IMR-90 (cell line): Measurements from ENCODE around the gene SYNPO2. TPM values are rescaled to one million over a fixed set of nuclear protein-coding genes. Genes with fewer than 3 reads are reported as not detected.

Source experiments
- ATAC-seq: fragments of 200-7000 bp; cut with Tn5 transposase; 2 replicates; pipeline ENCODE4 v1.9.1; 2020; ENCODE audit warnings: low read depth, mild to moderate bottlenecking, moderate library complexity
- BruUV-seq: library from RNA; stranded (reverse); fragments of 400-500 nt; replicated peaks from 2 replicates; lab custom pipeline; 2021; lab: Mats Ljungman, UMichigan
- CTCF ChIA-PET: fragments of 300-600 bp; formaldehyde crosslinking; extraction: SDS; loops from one replicate; lab custom pipeline; 2021; ENCODE audit warnings: antibody characterized with exemption; lab: Yijun Ruan, JAX
- POLR2A ChIA-PET: fragments of 300-600 bp; sonication (Branson Sonifier 250); formaldehyde crosslinking; loops from one replicate; lab custom pipeline; 2022; ENCODE audit warnings: antibody characterized with exemption; ENCODE audit not compliant: unreplicated experiment; lab: Charles Lee
- DNase-seq: peaks from one replicate; pipeline ENCODE4 v3.0.0; 2013
- H2AFZ ChIP-seq: replicated peaks from 2 replicates; pipeline ENCODE3; 2013; ENCODE audit warnings: low read length, mild to moderate bottlenecking; ENCODE audit not compliant: poor library complexity
- H2AK5ac ChIP-seq: 2 replicates; pipeline ENCODE4 v1.6.1; 2013; ENCODE audit warnings: low read depth, low read length, inconsistent platforms
- H2AK9ac ChIP-seq: replicated peaks from 2 replicates; pipeline ENCODE3; 2013; ENCODE audit warnings: mild to moderate bottlenecking, low read depth, low read length, moderate library complexity; ENCODE audit not compliant: poor library complexity
- H2BK120ac ChIP-seq: 2 replicates; pipeline ENCODE4 v1.6.1; 2013; ENCODE audit warnings: low read depth, low read length, inconsistent platforms
- H2BK15ac ChIP-seq: 3 replicates; pipeline ENCODE4 v1.6.1; 2013; ENCODE audit warnings: low read depth, low read length, inconsistent platforms
- H2BK20ac ChIP-seq: 2 replicates; pipeline ENCODE4 v1.6.1; 2013; ENCODE audit warnings: low read depth, mild to moderate bottlenecking, inconsistent platforms, low read length, moderate library complexity
- H2BK5ac ChIP-seq: 2 replicates; pipeline ENCODE4 v1.6.1; 2013; ENCODE audit warnings: mild to moderate bottlenecking, low read depth, low read length, inconsistent platforms; ENCODE audit not compliant: poor library complexity, severe bottlenecking
- H3K14ac ChIP-seq: replicated peaks from 2 replicates; pipeline ENCODE4 v1.6.1; 2013; ENCODE audit warnings: low read depth, low read length, inconsistent platforms
- H3K18ac ChIP-seq: 2 replicates; pipeline ENCODE4 v1.6.1; 2013; ENCODE audit warnings: low read depth, low read length, control low read depth
- H3K23ac ChIP-seq: 2 replicates; pipeline ENCODE4 v1.6.1; 2013; ENCODE audit warnings: low read depth, low read length, inconsistent platforms
- H3K27ac ChIP-seq: 2 replicates; pipeline ENCODE4 v1.5.1; 2013; ENCODE audit warnings: mild to moderate bottlenecking, control low read depth, low read length; ENCODE audit not compliant: insufficient read depth
- H3K27me3 ChIP-seq: 2 replicates; pipeline ENCODE4 v1.6.1; 2013; ENCODE audit warnings: low read length; ENCODE audit not compliant: control insufficient read depth, insufficient read depth
- H3K36me3 ChIP-seq: 2 replicates; pipeline ENCODE4 v1.6.1; 2013; ENCODE audit warnings: low read length, mixed read lengths; ENCODE audit not compliant: control insufficient read depth, insufficient read depth
- H3K4ac ChIP-seq: 2 replicates; pipeline ENCODE4 v1.6.1; 2013; ENCODE audit warnings: low read depth, low read length, inconsistent platforms
- H3K4me1 ChIP-seq: 2 replicates; pipeline ENCODE4 v1.6.1; 2013; ENCODE audit warnings: low read length, mixed read lengths; ENCODE audit not compliant: control insufficient read depth, insufficient read depth
- H3K4me2 ChIP-seq: 2 replicates; pipeline ENCODE4 v1.6.1; 2013; ENCODE audit warnings: low read depth, mild to moderate bottlenecking, control low read depth, low read length, moderate library complexity
- H3K4me3 ChIP-seq: 2 replicates; pipeline ENCODE4 v1.5.1; 2013; ENCODE audit warnings: low read depth, mild to moderate bottlenecking, control low read depth, low read length, moderate library complexity; ENCODE audit not compliant: insufficient read depth
- H3K56ac ChIP-seq: 2 replicates; pipeline ENCODE4 v1.6.1; 2013; ENCODE audit warnings: low read length, inconsistent platforms; ENCODE audit not compliant: insufficient read depth; ENCODE audit errors: extremely low read depth
- H3K79me1 ChIP-seq, 2 experiments: 2 replicates each; pipeline ENCODE4 v1.6.1; 2013; ENCODE audit warnings: low read length in 2 of 2, inconsistent platforms in 1 of 2, low read depth in 1 of 2
- H3K9ac ChIP-seq: 2 replicates; pipeline ENCODE4 v1.6.1; 2013; ENCODE audit warnings: low read depth, low read length, control low read depth
- H3K9me1 ChIP-seq: 2 replicates; pipeline ENCODE4 v1.6.1; 2013; ENCODE audit warnings: low read length, inconsistent platforms; ENCODE audit not compliant: insufficient read depth
- H3K9me3 ChIP-seq: 2 replicates; pipeline ENCODE4 v1.6.1; 2013; ENCODE audit warnings: low read length; ENCODE audit not compliant: control insufficient read depth, insufficient read depth
- H4K20me1 ChIP-seq: 2 replicates; pipeline ENCODE4 v1.6.1; 2013; ENCODE audit warnings: low read length, inconsistent platforms; ENCODE audit not compliant: insufficient read depth
- H4K5ac ChIP-seq: 2 replicates; pipeline ENCODE4 v1.6.1; 2013; ENCODE audit warnings: mild to moderate bottlenecking, low read depth, low read length, control low read depth
- H4K8ac ChIP-seq, 2 experiments: 2 replicates each; pipeline ENCODE4 v1.6.1; 2013; ENCODE audit warnings: low read depth in 2 of 2, low read length in 2 of 2, control low read depth in 1 of 2, inconsistent platforms in 1 of 2
- H4K91ac ChIP-seq: 2 replicates; pipeline ENCODE4 v1.6.1; 2013; ENCODE audit warnings: low read depth, low read length, inconsistent platforms; ENCODE audit not compliant: insufficient read depth
- BHLHE40 ChIP-seq: fragments of 150-350 bp; IDR thresholded peaks from 2 replicates; pipeline ENCODE4 v1.6.1; 2016; ENCODE audit warnings: mild to moderate bottlenecking, low read depth, low read length
- CEBPB ChIP-seq: IDR thresholded peaks from 2 replicates; pipeline ENCODE4 v1.6.1; 2012; ENCODE audit warnings: low read depth, low read length, improper control_type of control experiment
- CHD1 ChIP-seq: IDR thresholded peaks from 2 replicates; pipeline ENCODE4 v1.6.1; 2012; ENCODE audit warnings: low read depth, low read length, improper control_type of control experiment
- FOS ChIP-seq: fragments of 150-350 bp; IDR thresholded peaks from 2 replicates; pipeline ENCODE4 v1.6.1; 2016; ENCODE audit warnings: low read depth, low read length
- MAFK ChIP-seq: IDR thresholded peaks from 2 replicates; pipeline ENCODE4 v1.6.1; 2012; ENCODE audit warnings: low read depth, low read length, improper control_type of control experiment
- MAZ ChIP-seq: IDR thresholded peaks from 2 replicates; pipeline ENCODE4 v1.6.1; 2012; ENCODE audit warnings: low read depth, mild to moderate bottlenecking, low read length, improper control_type of control experiment, moderate library complexity, borderline replicate concordance
- MXI1 ChIP-seq: IDR thresholded peaks from 2 replicates; pipeline ENCODE4 v1.6.1; 2012; ENCODE audit warnings: low read depth, mild to moderate bottlenecking, low read length, moderate library complexity, borderline replicate concordance
- NFE2L2 ChIP-seq: fragments of 150-350 bp; IDR thresholded peaks from 2 replicates; pipeline ENCODE4 v1.6.1; 2016; ENCODE audit warnings: low read depth, mild to moderate bottlenecking, low read length
- POLR2A ChIP-seq: IDR thresholded peaks from 2 replicates; pipeline ENCODE4 v1.6.1; 2012; ENCODE audit warnings: mild to moderate bottlenecking, low read depth, low read length
- RAD21 ChIP-seq: IDR thresholded peaks from 2 replicates; pipeline ENCODE4 v1.6.1; 2012; ENCODE audit warnings: low read length, improper control_type of control experiment
- RCOR1 ChIP-seq: IDR thresholded peaks from 2 replicates; pipeline ENCODE4 v1.6.1; 2012; ENCODE audit warnings: mild to moderate bottlenecking, low read length, improper control_type of control experiment; ENCODE audit not compliant: insufficient replicate concordance
- RFX5 ChIP-seq: IDR thresholded peaks from 2 replicates; pipeline ENCODE4 v1.8.0; 2012; ENCODE audit warnings: low read depth, mild to moderate bottlenecking, low read length, moderate library complexity
- SMC3 ChIP-seq: fragments of 150-350 bp; IDR thresholded peaks from 2 replicates; pipeline ENCODE4 v1.6.1; 2016; ENCODE audit warnings: low read depth, mild to moderate bottlenecking, antibody characterized with exemption, low read length, moderate library complexity
- WGBS, 2 experiments: methylation state at CpG; one replicate each; pipeline versions ENCODE4 v1.1.5 to v1.1.7; 2013; ENCODE audit warnings: missing lambda C conversion rate in 2 of 2; ENCODE audit not compliant: insufficient read length in 1 of 2; ENCODE audit errors: extremely low coverage in 2 of 2; 5-methylcytosine and 5-hydroxymethylcytosine counted together
- dilution Hi-C: fragments of 300-500 bp; cut with HindIII; formaldehyde crosslinking; loops from one replicate; pipeline ENCODE4 v1.14.3; 2018; ENCODE audit warnings: low sequenced_read_pairs; ENCODE audit not compliant: unreplicated experiment
- in situ Hi-C: fragments of 300-500 bp; cut with MboI; formaldehyde crosslinking; loops from 3 replicates; pipeline ENCODE4 v1.14.3; 2019; ENCODE audit warnings: low sequenced_read_pairs, inconsistent platforms, mixed read lengths
- intact Hi-C: fragments of 100-400 bp; cut with micrococcal nuclease; formaldehyde crosslinking; loops from 2 replicates; pipeline ENCODE4 v1.10.0; 2022
- polyA plus RNA-seq, 3 experiments: library from polyadenylated mRNA; depleted of rRNA; stranded (reverse); fragments of >200 nt; gene quantifications; 2 replicates each; pipeline ENCODE4 v1.2.3, GENCODE V29; 2012; ENCODE audit warnings: low replicate concordance in 1 of 3
- total RNA-seq: library from RNA; depleted of rRNA; stranded (reverse); fragments of >200 nt; gene quantifications from 2 replicates; pipeline ENCODE4 v1.2.3, GENCODE V29; 2012
- TF ChIP-seq, protein P1 (sequence below): fragments of 150-350 bp; IDR thresholded peaks from 2 replicates; pipeline ENCODE4 v1.6.1; 2016; ENCODE audit warnings: low read depth, mild to moderate bottlenecking, low read length, moderate library complexity, borderline replicate concordance
- TF ChIP-seq, protein P2 (sequence below): fragments of 150-350 bp; IDR thresholded peaks from 2 replicates; pipeline ENCODE4 v1.6.1; 2017; ENCODE audit warnings: mild to moderate bottlenecking, antibody characterized with exemption, low read length, low read depth
- TF ChIP-seq, protein P3 (sequence below): conservative IDR thresholded peaks from 2 replicates; pipeline ENCODE4 v1.5.1; 2012; ENCODE audit warnings: mild to moderate bottlenecking, low read depth, low read length, improper control_type of control experiment

Gene SYNPO2
- total and polyA plus RNA-seq, 2 of the 4 experiments (the other 2 are of a cell fraction) = 0.99 to 1.8 TPM

DNA sequence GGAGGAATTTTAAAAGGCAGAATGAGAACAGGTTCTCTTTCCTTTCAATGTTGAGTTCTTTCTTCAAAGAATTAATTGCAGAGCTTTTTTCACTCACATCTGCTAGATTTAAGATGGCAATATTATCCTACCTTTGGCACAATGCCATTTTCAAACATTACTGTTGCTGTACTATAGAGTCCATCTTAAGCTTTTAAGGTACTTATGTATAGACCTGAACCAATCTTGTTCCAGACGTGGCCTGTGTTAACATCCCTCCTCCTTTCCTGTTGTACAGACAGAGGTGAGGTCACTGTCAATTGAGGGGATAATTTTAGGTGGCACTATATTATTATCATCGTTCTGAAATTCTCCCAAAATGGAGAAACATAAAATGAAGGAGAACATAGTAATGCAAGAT is 194.0 kb downstream of the SYNPO2 start:
- no peaks in the 10 kb centered on the region for H4K20me1 ChIP-seq
- no peak overlapping the region for H4K91ac ChIP-seq
- H3K18ac ChIP-seq = no peak overlapping the region
- H3K14ac ChIP-seq = no peak overlapping the region
- intact Hi-C loops (no loop called here), in situ Hi-C loops (no loop called here), dilution Hi-C loops (no loop called here)
- no CpG with 5 or more reads among the region's 2 CpGs for whole genome bisulfite sequencing, 2 experiments
- H3K4me1 ChIP-seq = no peaks in the 10 kb centered on the region; the same call in 1 of the 2 replicates
- H2BK120ac ChIP-seq = no peak overlapping the region
- H3K4me3 ChIP-seq = no peak overlapping the region
- H2BK15ac ChIP-seq = no peak overlapping the region
- H3K56ac ChIP-seq = no peak overlapping the region
- no peak for ATAC-seq
- no peak overlapping the region for H2AK9ac ChIP-seq
- no peak overlapping the region for H3K23ac ChIP-seq
- no peaks in the 10 kb centered on the region for H3K9me1 ChIP-seq
- no TSS peak for BruUV-seq
- no peak overlapping the region for H3K9ac ChIP-seq
- CTCF ChIA-PET = no interaction called here
- H2BK5ac ChIP-seq = no peak overlapping the region
- H3K27me3 ChIP-seq = no peaks in the 10 kb centered on the region
- TF ChIP-seq MXI1 (no peak), RFX5 (no peak), POLR2A (no peak), RCOR1 (no peak), CHD1 (no peak), NFE2L2 (no peak), SMC3 (no peak), MAFK (no peak), MAZ (no peak), CEBPB (no peak), RAD21 (no peak), BHLHE40 (no peak), FOS (no peak)
- TF ChIP-seq, protein P1, sequence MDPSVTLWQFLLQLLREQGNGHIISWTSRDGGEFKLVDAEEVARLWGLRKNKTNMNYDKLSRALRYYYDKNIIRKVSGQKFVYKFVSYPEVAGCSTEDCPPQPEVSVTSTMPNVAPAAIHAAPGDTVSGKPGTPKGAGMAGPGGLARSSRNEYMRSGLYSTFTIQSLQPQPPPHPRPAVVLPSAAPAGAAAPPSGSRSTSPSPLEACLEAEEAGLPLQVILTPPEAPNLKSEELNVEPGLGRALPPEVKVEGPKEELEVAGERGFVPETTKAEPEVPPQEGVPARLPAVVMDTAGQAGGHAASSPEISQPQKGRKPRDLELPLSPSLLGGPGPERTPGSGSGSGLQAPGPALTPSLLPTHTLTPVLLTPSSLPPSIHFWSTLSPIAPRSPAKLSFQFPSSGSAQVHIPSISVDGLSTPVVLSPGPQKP = no peak
- TF ChIP-seq, protein P2, sequence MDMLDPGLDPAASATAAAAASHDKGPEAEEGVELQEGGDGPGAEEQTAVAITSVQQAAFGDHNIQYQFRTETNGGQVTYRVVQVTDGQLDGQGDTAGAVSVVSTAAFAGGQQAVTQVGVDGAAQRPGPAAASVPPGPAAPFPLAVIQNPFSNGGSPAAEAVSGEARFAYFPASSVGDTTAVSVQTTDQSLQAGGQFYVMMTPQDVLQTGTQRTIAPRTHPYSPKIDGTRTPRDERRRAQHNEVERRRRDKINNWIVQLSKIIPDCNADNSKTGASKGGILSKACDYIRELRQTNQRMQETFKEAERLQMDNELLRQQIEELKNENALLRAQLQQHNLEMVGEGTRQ = no peak
- TF ChIP-seq, protein P3, sequence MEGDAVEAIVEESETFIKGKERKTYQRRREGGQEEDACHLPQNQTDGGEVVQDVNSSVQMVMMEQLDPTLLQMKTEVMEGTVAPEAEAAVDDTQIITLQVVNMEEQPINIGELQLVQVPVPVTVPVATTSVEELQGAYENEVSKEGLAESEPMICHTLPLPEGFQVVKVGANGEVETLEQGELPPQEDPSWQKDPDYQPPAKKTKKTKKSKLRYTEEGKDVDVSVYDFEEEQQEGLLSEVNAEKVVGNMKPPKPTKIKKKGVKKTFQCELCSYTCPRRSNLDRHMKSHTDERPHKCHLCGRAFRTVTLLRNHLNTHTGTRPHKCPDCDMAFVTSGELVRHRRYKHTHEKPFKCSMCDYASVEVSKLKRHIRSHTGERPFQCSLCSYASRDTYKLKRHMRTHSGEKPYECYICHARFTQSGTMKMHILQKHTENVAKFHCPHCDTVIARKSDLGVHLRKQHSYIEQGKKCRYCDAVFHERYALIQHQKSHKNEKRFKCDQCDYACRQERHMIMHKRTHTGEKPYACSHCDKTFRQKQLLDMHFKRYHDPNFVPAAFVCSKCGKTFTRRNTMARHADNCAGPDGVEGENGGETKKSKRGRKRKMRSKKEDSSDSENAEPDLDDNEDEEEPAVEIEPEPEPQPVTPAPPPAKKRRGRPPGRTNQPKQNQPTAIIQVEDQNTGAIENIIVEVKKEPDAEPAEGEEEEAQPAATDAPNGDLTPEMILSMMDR = no peak
- no peak overlapping the region for H2AFZ ChIP-seq
- POLR2A ChIA-PET = no interaction called here
- no peaks in the 10 kb centered on the region for H3K9me3 ChIP-seq
- no peaks in the 10 kb centered on the region for H3K36me3 ChIP-seq
- no peak overlapping the region for H3K4ac ChIP-seq
- DNase-seq = no peak
- H4K8ac ChIP-seq = no peak overlapping the region
- no peaks in the 10 kb centered on the region for H3K79me1 ChIP-seq
- no peak overlapping the region for H3K27ac ChIP-seq
- H3K4me2 ChIP-seq = no peak overlapping the region
- H2AK5ac ChIP-seq = no peak overlapping the region
- H2BK20ac ChIP-seq = no peak overlapping the region
- H4K5ac ChIP-seq = no peak overlapping the region
